GM12878 (cell line): Measurements from ENCODE around the gene MFN2. TPM values are rescaled to one million over a fixed set of nuclear protein-coding genes. Genes with fewer than 3 reads are reported as not detected.
"Not testable (repeated sequence)": the region's sequence is repeated elsewhere in the genome, so short reads cannot be mapped to it uniquely, and the experiment has no call there.

Source experiments
- ATAC-seq: fragments of 200-7000 bp; cut with Tn5 transposase; 3 replicates; pipeline ENCODE4 v1.9.1; 2020; ENCODE audit warnings: mild to moderate bottlenecking, moderate library complexity
- BruUV-seq: library from RNA; stranded (reverse); fragments of 400-500 nt; replicated peaks from 2 replicates; lab custom pipeline; 2021; lab: Mats Ljungman, UMichigan
- CTCF ChIA-PET: fragments of 300-600 bp; sonication (Branson Sonifier 250); formaldehyde crosslinking; extraction: SDS; loops from one replicate; lab custom pipeline; 2021; ENCODE audit warnings: inconsistent platforms; lab: Yijun Ruan, JAX
- POLR2A ChIA-PET: fragments of 350-600 bp; formaldehyde crosslinking; extraction: SDS; loops from one replicate; lab custom pipeline; 2021; ENCODE audit warnings: inconsistent platforms; lab: Charles Lee
- RAD21 ChIA-PET: fragments of 300-600 bp; sonication (Branson Sonifier 250); formaldehyde crosslinking; loops from one replicate; lab custom pipeline; 2023; ENCODE audit warnings: antibody characterized with exemption; ENCODE audit not compliant: unreplicated experiment; lab: Charles Lee
- SMC1A ChIA-PET: fragments of 300-600 bp; sonication (Branson Sonifier 250); formaldehyde crosslinking; loops from one replicate; lab custom pipeline; 2023; ENCODE audit not compliant: unreplicated experiment, uncharacterized antibody; lab: Charles Lee
- DNase-seq: peaks from one replicate; pipeline ENCODE4 v3.0.0-alpha.2; 2011; ENCODE audit warnings: low read depth, low spot score
- FAIRE-seq: peaks from 3 replicates; lab custom pipeline; 2011; peaks lifted over from hg19 to GRCh38; lab: Jason Lieb, UNC
- H2AFZ ChIP-seq: 2 replicates; pipeline ENCODE4 v1.6.0; 2011; ENCODE audit warnings: low read depth, low read length, control low read depth; ENCODE audit not compliant: control insufficient read depth
- H3K27ac ChIP-seq: 2 replicates; pipeline ENCODE4 v1.5.1; 2011; ENCODE audit warnings: control low read depth; ENCODE audit not compliant: control insufficient read depth, insufficient read depth
- H3K27me3 ChIP-seq, 2 experiments: replicated peaks in 1 of 2; 2 replicates each; pipeline versions ENCODE4 v1.6.0 to v1.6.1; 2011; ENCODE audit warnings: low read length in 1 of 2; ENCODE audit not compliant: control insufficient read depth in 2 of 2, insufficient read depth in 2 of 2
- H3K36me3 ChIP-seq, 2 experiments: 2 replicates each; pipeline ENCODE4 v1.5.1; 2011; ENCODE audit warnings: low read length in 1 of 2; ENCODE audit not compliant: control insufficient read depth in 2 of 2, insufficient read depth in 2 of 2
- H3K4me1 ChIP-seq: 2 replicates; pipeline ENCODE4 v1.6.1; 2011; ENCODE audit warnings: mild to moderate bottlenecking, low read length, moderate library complexity, mixed read lengths; ENCODE audit not compliant: control insufficient read depth, insufficient read depth
- H3K4me2 ChIP-seq: 2 replicates; pipeline ENCODE4 v1.6.0; 2011; ENCODE audit warnings: control low read depth; ENCODE audit not compliant: control insufficient read depth, insufficient read depth
- H3K4me3 ChIP-seq: fragments of 200-600 bp; sonication (generic); 2 replicates; pipeline ENCODE4 v1.5.1; 2016
- H3K79me2 ChIP-seq: 2 replicates; pipeline ENCODE4 v1.6.0; 2011; ENCODE audit warnings: low read length; ENCODE audit not compliant: control insufficient read depth, insufficient read depth
- H3K9ac ChIP-seq: 2 replicates; pipeline ENCODE4 v1.8.0; 2011; ENCODE audit warnings: low read length, control low read depth, mixed read lengths; ENCODE audit not compliant: control insufficient read depth, insufficient read depth
- H3K9me3 ChIP-seq: replicated peaks from 3 replicates; pipeline ENCODE4 v1.5.1; 2011; ENCODE audit warnings: mild to moderate bottlenecking, low read length; ENCODE audit not compliant: control insufficient read depth, insufficient read depth
- H4K20me1 ChIP-seq: 2 replicates; pipeline ENCODE4 v1.6.0; 2011; ENCODE audit not compliant: control insufficient read depth, insufficient read depth
- BHLHE40 ChIP-seq, 2 experiments: fragments of 450-650 bp in 1 of 2; IDR thresholded peaks; 2 replicates each; pipeline ENCODE4 v1.6.1; 2011 to 2017; ENCODE audit warnings: low read depth in 2 of 2, borderline replicate concordance in 1 of 2, improper control_type of control experiment in 1 of 2, low read length in 1 of 2, mild to moderate bottlenecking in 1 of 2
- CREM ChIP-seq: IDR thresholded peaks from 2 replicates; pipeline ENCODE4 v1.6.1; 2014; ENCODE audit warnings: antibody characterized with exemption, low read depth
- IKZF2 ChIP-seq, 2 experiments: fragments of 450-650 bp; IDR thresholded peaks; 2 replicates each; pipeline ENCODE4 v1.6.1; 2017; ENCODE audit warnings: mild to moderate bottlenecking in 2 of 2, moderate library complexity in 2 of 2
- LARP7 ChIP-seq: fragments of 450-650 bp; IDR thresholded peaks from 2 replicates; pipeline ENCODE4 v1.6.1; 2017; ENCODE audit warnings: mild to moderate bottlenecking
- MAX ChIP-seq: IDR thresholded peaks from 2 replicates; pipeline ENCODE4 v1.6.1; 2012; ENCODE audit warnings: low read depth, low read length, improper control_type of control experiment
- RUNX3 ChIP-seq: IDR thresholded peaks from 2 replicates; pipeline ENCODE4 v1.6.1; 2012; ENCODE audit warnings: low read length, inconsistent platforms
- WGBS: methylation state at CpG from one replicate; pipeline ENCODE4 v1.1.6; 2016; ENCODE audit warnings: low lambda C conversion rate; ENCODE audit not compliant: insufficient replicate concordance, insufficient coverage; ENCODE audit errors: missing lambda C conversion rate; 5-methylcytosine and 5-hydroxymethylcytosine counted together
- in situ Hi-C: fragments of 300-500 bp; cut with MboI; formaldehyde crosslinking; loops from 9 replicates; pipeline ENCODE4 v1.14.3; 2018; ENCODE audit warnings: mixed read lengths
- intact Hi-C: fragments of 100-400 bp; cut with micrococcal nuclease; formaldehyde crosslinking; loops from one replicate; pipeline ENCODE4 v1.14.2; 2022; ENCODE audit not compliant: unreplicated experiment
- polyA plus RNA-seq, 11 experiments: library from polyadenylated mRNA; depleted of rRNA in 4 of 11; unstranded in 6 of 11; stranded (reverse) in 5 of 11; fragments of >200 nt; fragmentation: Nextera tagmentation in 4 of 11; fragmentation: Illumina TruSeq in 1 of 11; extraction: Ambion mirVana in 4 of 11; extraction: Trizol in 1 of 11; gene quantifications; 1 replicate in 1 of 11; 2 replicates in 10 of 11; pipeline versions ENCODE4 v1.2.1 to v1.2.3, GENCODE V29; 2011 to 2016; ENCODE audit warnings: inconsistent platforms in 2 of 11, missing spikeins in 2 of 11, low read depth in 1 of 11
- total RNA-seq, 4 experiments: library from RNA; depleted of rRNA in 3 of 4; stranded (reverse); fragments of >200 nt in 3 of 4; fragmentation: Illumina TruSeq in 1 of 4; extraction: Trizol in 1 of 4; gene quantifications; 2 replicates each; pipeline versions ENCODE4 v1.2.1 to v1.2.3, GENCODE V29; 2013 to 2021

Gene MFN2
- total and polyA plus RNA-seq, 10 of the 15 experiments (the other 5 are each of a cell fraction or from before 2014, with no cell fraction given) = 5.3 to 64.4 (median 48.1) TPM

- SMC1A ChIA-PET = interaction anchor here (0.8 to 1.2 kb wide), 3 partner anchors 27 to 32 kb away, joined by 3 to 5 read pairs (median 3); no protein-coding TSS in a partner anchor
- in situ Hi-C loops (no loop called here), intact Hi-C loops (loop anchor here (2.0 kb wide), 1 partner anchor 46 kb away; the partner anchor contains the start of gene MFN2)
- CTCF ChIA-PET = interaction anchor here (1.0 to 1.2 kb wide), 2 partner anchors 27 to 47 kb away, joined by 3 to 5 read pairs; no protein-coding TSS in a partner anchor
- WGBS = 6% methylated on average over 2 of the region's 2 CpGs
- Histone ChIP-seq H3K4me1 (peaks cover 16% of the 10 kb centered on the region), H3K9me3 (no peaks in the 10 kb centered on the region), H4K20me1 (no peaks in the 10 kb centered on the region), H3K9ac (peak overlapping the region; percentile 85), H3K4me2 (peak overlapping the region; percentile 98), H3K79me2 (peaks cover 30% of the 10 kb centered on the region), H2AFZ (peak overlapping the region; percentile 81), H3K27me3 (no peaks in the 10 kb centered on the region), H3K27ac (peak overlapping the region; percentile 90), H3K4me3 (peak overlapping the region; percentile 89), H3K36me3 (peaks cover under 1 to 2% of the 10 kb centered on the region in 2 experiments; a peak in 2 of 4 replicates)
- BruUV-seq = TSS peak; percentile 75
- POLR2A ChIA-PET = interaction anchor here (0.7 to 2.7 kb wide), 3 partner anchors 8 to 132 kb away, joined by 3 to 29 read pairs (median 3); no protein-coding TSS in a partner anchor
- DNase-seq (no peak), FAIRE-seq (no peak), ATAC-seq (peak; percentile 32)
- TF ChIP-seq CREM = no peak
- no peak for TF ChIP-seq LARP7
- 0 out of 4 replicates have a peak, but pooled peaks of 1 of the 2 experiments have one; percentile 2 for TF ChIP-seq IKZF2 (IDR thresholded peaks at IDR 0.05)
- TF ChIP-seq RUNX3 = peak; percentile 21; the same call in 1 of the 2 replicates
- TF ChIP-seq MAX = no peak
- RAD21 ChIA-PET = interaction anchor here (1.0 kb wide), 2 partner anchors 25 to 27 kb away, joined by 3 to 4 read pairs; no protein-coding TSS in a partner anchor
Observed at GRCh38 chr1:11935057-11935412, 45.2 kb upstream of the MFN2 start.

- H3K9ac ChIP-seq, ATAC-seq, DNase-seq, H3K27me3 ChIP-seq, BruUV-seq, H3K27ac ChIP-seq, FAIRE-seq, H3K9me3 ChIP-seq, H3K36me3 ChIP-seq, in situ Hi-C loops, H4K20me1 ChIP-seq, CTCF ChIA-PET, H2AFZ ChIP-seq, RAD21 ChIA-PET: not testable (repeated sequence)
- peak overlapping the region; percentile 89; the same call in 1 of the 2 replicates for H3K4me3 ChIP-seq
- H3K4me2 ChIP-seq = peak overlapping the region; percentile 98
- ChIA-PET SMC1A (interaction anchor here (0.8 kb wide), 1 partner anchor 31 kb away, joined by 3 read pairs; no protein-coding TSS in a partner anchor), POLR2A (interaction anchor here (0.7 to 2.7 kb wide), 3 partner anchors 27 to 132 kb away, joined by 3 to 29 read pairs (median 4); no protein-coding TSS in a partner anchor)
- intact Hi-C loops = loop anchor here (2.0 kb wide), 1 partner anchor 45 kb away; the partner anchor contains the start of gene MFN2
- TF ChIP-seq BHLHE40 (IDR thresholded peaks at IDR 0.05; ENCODE audit: borderline replicate concordance in 1 of 2, low read depth in 2 of 2, low read length in 1 of 2) = 0 out of 4 replicates have a peak, but pooled peaks of 1 of the 2 experiments have one; percentile 5
- peaks cover 30% of the 10 kb centered on the region for H3K79me2 ChIP-seq
- 93% methylated on average over 10 of the region's 10 CpGs for WGBS
- H3K4me1 ChIP-seq = peaks cover 11% of the 10 kb centered on the region
Observed at GRCh38 chr1:11935733-11936132, 44.5 kb upstream of the MFN2 start.
